Muscle of leg (tissue), 11 donors: ENCODE measurements around the gene GCC2. TPM values are rescaled to one million over a fixed set of nuclear protein-coding genes. Genes with fewer than 3 reads are reported as not detected.
"Not testable (repeated sequence)": the region's sequence is repeated elsewhere in the genome, so short reads cannot be mapped to it uniquely, and the experiment has no call there.

Experiments
- DNase-seq: peaks from one replicate; pipeline ENCODE4 v3.0.0; 2013
- H3K27ac ChIP-seq: one replicate; pipeline ENCODE4 v1.5.1; 2013; ENCODE audit warnings: mild to moderate bottlenecking, low read length, control low read depth
- H3K27me3 ChIP-seq: one replicate; pipeline ENCODE4 v1.6.1; 2013; ENCODE audit warnings: low read length; ENCODE audit not compliant: control insufficient read depth, insufficient read depth
- H3K36me3 ChIP-seq: one replicate; pipeline ENCODE4 v1.6.1; 2013; ENCODE audit warnings: low read length; ENCODE audit not compliant: control insufficient read depth, insufficient read depth
- H3K4me1 ChIP-seq: one replicate; pipeline ENCODE4 v1.6.1; 2013; ENCODE audit warnings: low read length; ENCODE audit not compliant: control insufficient read depth, insufficient read depth
- H3K4me3 ChIP-seq: one replicate; pipeline ENCODE4 v1.5.1; 2013; ENCODE audit warnings: low read length, control low read depth
- H3K9me3 ChIP-seq: replicated peaks from 2 replicates; pipeline ENCODE4 v1.6.1; 2013; ENCODE audit warnings: low read depth, low read length; ENCODE audit not compliant: control insufficient read depth
- WGBS: methylation state at CpG from one replicate; pipeline ENCODE4 v1.1.5; 2013; ENCODE audit warnings: missing lambda C conversion rate; ENCODE audit not compliant: insufficient coverage; 5-methylcytosine and 5-hydroxymethylcytosine counted together
- polyA plus RNA-seq, 8 donors: library from polyadenylated mRNA; unstranded; fragments of 120-200 nt; gene quantifications; one replicate each; pipeline versions ENCODE4 v1.2.1 to v1.2.3, GENCODE V29; 2013; ENCODE audit warnings: inconsistent platforms in 1 of 8, low replicate concordance in 1 of 8; ENCODE audit not compliant: insufficient read length in 8 of 8, insufficient read depth in 1 of 8
- total RNA-seq: library from RNA; stranded (reverse); fragments of 120-200 nt; gene quantifications from one replicate; pipeline ENCODE4 v1.2.4, GENCODE V29; 2013

Gene GCC2
- total and polyA plus RNA-seq, 9 donors: 14.9 to 26.2 (median 18.3) TPM

DNA sequence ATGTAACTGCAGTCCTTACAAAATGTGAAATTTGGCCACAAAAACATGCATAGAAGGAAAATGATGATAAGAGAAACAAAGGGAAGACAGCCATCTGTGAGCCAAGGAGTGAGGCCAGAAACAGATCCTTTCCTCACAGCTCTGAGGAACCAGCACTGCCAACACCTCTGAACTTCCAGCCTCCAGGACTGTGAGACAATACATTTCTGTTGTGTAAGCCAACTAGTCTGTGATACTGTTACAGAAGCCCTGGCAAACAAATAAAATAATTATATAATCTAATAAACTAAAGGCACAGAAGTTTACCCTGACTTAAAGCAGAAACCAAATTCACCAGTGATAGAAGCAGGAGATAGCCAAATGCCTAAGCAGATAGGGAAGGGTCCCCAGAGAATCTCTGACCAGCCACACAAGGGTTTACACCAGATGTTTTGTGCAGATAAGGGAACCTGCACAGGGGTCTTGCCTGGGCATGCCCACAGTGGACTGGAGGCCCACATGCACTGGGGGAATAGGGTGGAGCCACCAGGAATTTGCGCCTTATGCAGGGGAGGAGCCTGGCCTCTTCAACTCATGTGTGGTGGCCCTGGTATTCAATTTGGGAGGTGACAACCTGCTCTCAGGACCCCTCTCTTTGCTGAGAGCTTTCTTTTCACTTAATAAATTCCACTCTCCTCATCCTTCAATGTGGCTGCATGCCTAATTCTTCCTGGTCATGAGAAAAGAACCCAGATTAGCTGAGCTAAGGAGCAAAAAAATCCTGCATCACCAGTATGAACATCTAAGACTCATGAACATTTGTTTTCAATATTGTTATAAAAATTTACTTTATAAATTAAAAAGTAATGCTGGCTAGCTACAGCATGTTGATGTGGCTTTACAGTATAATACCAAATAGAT is 3.8 kb upstream of the GCC2 start:
- Histone ChIP-seq H3K9me3 (no peaks in the 10 kb centered on the region), H3K36me3 (no peaks in the 10 kb centered on the region), H3K4me3 (no peak overlapping the region), H3K27me3 (no peaks in the 10 kb centered on the region), H3K27ac (no peak overlapping the region), H3K4me1 (peaks cover 4% of the 10 kb centered on the region)
- no peak for DNase-seq
- 60% methylated on average over 1 of the region's 1 CpG for WGBS

DNA sequence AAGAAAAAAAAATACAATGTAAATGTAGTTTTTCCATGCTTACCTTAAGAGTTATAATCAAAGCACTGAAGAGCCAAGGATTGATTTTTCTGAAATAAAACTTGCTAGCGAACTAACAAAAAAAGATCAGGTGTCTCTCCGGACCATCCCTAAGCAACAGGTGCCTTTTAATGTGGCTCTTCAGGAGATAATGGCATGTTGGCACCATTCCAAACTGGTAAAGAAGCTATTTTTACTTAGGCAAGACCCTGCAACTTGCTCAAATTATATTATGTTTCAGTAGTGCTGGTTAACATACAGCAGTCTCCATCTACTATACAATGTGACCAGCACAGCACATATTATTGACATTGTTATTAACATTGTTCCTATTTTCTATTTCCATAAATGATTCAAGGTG is 2.3 kb upstream of the GCC2 start:
- no peaks in the 10 kb centered on the region for H3K36me3 ChIP-seq
- DNase-seq: no peak
- WGBS: 100% methylated on average over 1 of the region's 2 CpGs

DNA sequence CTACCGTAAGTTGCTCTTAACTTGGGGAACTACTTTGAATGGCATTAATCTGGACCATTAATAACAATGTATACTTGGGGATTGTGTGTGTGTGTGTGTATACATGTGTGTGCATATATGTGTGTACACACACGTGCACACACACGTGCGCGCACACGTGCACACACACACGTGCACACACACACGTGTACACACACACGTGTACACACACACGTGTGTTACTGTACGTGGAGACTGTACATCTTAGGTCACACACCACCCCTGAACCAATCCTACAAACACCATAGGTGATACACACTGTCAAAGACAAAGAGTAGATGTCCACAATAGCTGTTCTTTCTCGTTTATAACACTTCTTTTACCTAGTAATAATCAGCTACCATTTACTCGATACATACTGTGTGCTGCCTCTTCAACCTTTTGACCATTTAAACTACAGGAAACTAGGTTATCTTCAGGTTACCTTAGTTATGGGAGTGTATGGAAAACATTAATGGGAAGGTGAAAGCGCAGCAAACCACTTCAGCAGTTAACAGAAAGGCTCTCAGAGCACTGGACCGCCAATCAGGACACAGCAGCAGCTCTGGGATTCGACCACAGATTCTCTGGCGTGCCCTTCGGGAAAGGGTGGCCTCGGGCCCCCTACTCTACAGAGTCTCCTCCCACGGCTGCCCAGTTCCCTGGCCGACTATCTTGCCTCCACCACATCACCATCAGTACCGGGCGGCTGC is 894 bp upstream of the GCC2 start:
- WGBS: 43% methylated on average over 20 of the region's 23 CpGs
- no peak for DNase-seq
- peak overlapping the region; percentile 86 for H3K4me3 ChIP-seq

More for the DNA sequence above, 2.3 kb upstream of the GCC2 start:
- H3K4me3 ChIP-seq: no peak overlapping the region
- peaks cover 4% of the 10 kb centered on the region for H3K4me1 ChIP-seq
- H3K27ac ChIP-seq: no peak overlapping the region
- no peaks in the 10 kb centered on the region for H3K9me3 ChIP-seq
- H3K27me3 ChIP-seq: no peaks in the 10 kb centered on the region

DNA sequence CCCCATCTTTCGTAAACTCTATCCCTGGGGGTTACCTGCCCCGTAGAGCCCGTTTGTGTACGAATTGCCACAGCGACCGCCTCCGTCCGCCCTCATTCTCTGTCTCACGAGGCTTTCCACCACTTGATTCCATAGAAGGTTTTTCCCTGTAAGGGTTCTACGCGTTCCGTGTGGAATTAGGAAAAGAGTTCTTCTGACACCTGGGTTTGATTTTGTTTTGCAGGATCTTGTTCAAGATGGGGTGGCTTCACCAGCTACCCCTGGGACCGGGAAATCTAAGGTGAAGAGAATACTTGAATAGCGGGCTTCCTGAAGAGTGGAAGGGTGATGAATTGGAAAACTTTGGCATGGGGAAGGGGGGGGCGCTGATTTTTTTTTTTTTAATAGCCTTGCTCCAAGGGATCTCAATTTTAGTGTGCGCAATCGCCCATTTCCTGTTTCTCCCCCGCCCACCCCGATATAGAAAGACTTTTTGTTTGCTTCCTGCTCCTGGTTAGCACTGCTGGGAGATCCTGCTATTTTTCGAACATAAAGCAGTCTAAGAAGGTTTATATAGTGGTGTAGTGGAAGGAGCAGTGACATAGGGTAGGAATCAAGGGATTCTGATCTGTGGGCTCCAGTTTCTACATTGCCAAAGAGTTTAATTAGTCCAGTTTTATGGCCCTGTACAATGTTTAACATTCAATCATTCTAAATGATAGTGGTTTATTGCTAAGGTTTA is 564 bp downstream of the GCC2 start:
- H3K4me3 ChIP-seq: peak overlapping the region; percentile 86
- DNase-seq: peak; percentile 65
- 0% methylated on average over 12 of the region's 20 CpGs for WGBS
- no peaks in the 10 kb centered on the region for H3K27me3 ChIP-seq
- peaks cover 4% of the 10 kb centered on the region for H3K4me1 ChIP-seq
- H3K36me3 ChIP-seq: peaks cover 4% of the 10 kb centered on the region
- H3K27ac ChIP-seq: peak overlapping the region; percentile 91
- H3K9me3 ChIP-seq: no peaks in the 10 kb centered on the region

More for the DNA sequence above, 894 bp upstream of the GCC2 start:
- H3K4me1 ChIP-seq: peaks cover 4% of the 10 kb centered on the region
- H3K36me3 ChIP-seq: no peaks in the 10 kb centered on the region
- H3K27me3 ChIP-seq: no peaks in the 10 kb centered on the region
- H3K27ac ChIP-seq: peak overlapping the region; percentile 62
- H3K9me3 ChIP-seq: no peaks in the 10 kb centered on the region

GRCh38 chr2:108450863-108451262 is 1.9 kb downstream of the GCC2 start:
- WGBS: 100% methylated on average over 2 of the region's 3 CpGs
- no peaks in the 10 kb centered on the region for H3K9me3 ChIP-seq
- no peak overlapping the region for H3K27ac ChIP-seq
- no peaks in the 10 kb centered on the region for H3K27me3 ChIP-seq
- peaks cover 4% of the 10 kb centered on the region for H3K4me1 ChIP-seq
- DNase-seq: no peak
- H3K4me3 ChIP-seq: no peak overlapping the region
- H3K36me3 ChIP-seq: peaks cover 8% of the 10 kb centered on the region

- 97% methylated on average over 3 of the region's 4 CpGs for WGBS
- no peak overlapping the region for H3K27ac ChIP-seq
- H3K4me3 ChIP-seq: no peak overlapping the region
- no peak for DNase-seq
- peaks cover 2% of the 10 kb centered on the region for H3K27me3 ChIP-seq
- H3K4me1 ChIP-seq: peaks cover 4% of the 10 kb centered on the region
- peaks cover 14% of the 10 kb centered on the region for H3K36me3 ChIP-seq
- no peaks in the 10 kb centered on the region for H3K9me3 ChIP-seq
Observed at GRCh38 chr2:108451976-108452375, 3.0 kb downstream of the GCC2 start.

GRCh38 chr2:108453530-108453929 is 4.5 kb downstream of the GCC2 start:
- DNase-seq, H3K9me3 ChIP-seq, H3K27me3 ChIP-seq, H3K4me3 ChIP-seq, H3K27ac ChIP-seq, H3K4me1 ChIP-seq: not testable (repeated sequence)
- 100% methylated on average over 1 of the region's 4 CpGs for WGBS
- peaks cover 14% of the 10 kb centered on the region for H3K36me3 ChIP-seq

GRCh38 chr2:108454440-108454839 is 5.4 kb downstream of the GCC2 start:
- Histone ChIP-seq H3K9me3 (peaks cover 4% of the 10 kb centered on the region), H3K4me3 (no peak overlapping the region), H3K27ac (no peak overlapping the region), H3K27me3 (peaks cover 2% of the 10 kb centered on the region), H3K36me3 (peaks cover 14% of the 10 kb centered on the region), H3K4me1 (no peaks in the 10 kb centered on the region)
- no peak for DNase-seq
- WGBS: no CpG with 5 or more reads among the region's 2 CpGs

- H3K4me1 ChIP-seq: no peaks in the 10 kb centered on the region
- no CpG with 5 or more reads among the region's 1 CpG for whole genome bisulfite sequencing
- H3K27ac ChIP-seq: no peak overlapping the region
- peaks cover 14% of the 10 kb centered on the region for H3K36me3 ChIP-seq
- no peak for DNase-seq
- peaks cover 4% of the 10 kb centered on the region for H3K9me3 ChIP-seq
- peaks cover 2% of the 10 kb centered on the region for H3K27me3 ChIP-seq
- no peak overlapping the region for H3K4me3 ChIP-seq
Observed at GRCh38 chr2:108455571-108455970, 6.6 kb downstream of the GCC2 start.

DNA sequence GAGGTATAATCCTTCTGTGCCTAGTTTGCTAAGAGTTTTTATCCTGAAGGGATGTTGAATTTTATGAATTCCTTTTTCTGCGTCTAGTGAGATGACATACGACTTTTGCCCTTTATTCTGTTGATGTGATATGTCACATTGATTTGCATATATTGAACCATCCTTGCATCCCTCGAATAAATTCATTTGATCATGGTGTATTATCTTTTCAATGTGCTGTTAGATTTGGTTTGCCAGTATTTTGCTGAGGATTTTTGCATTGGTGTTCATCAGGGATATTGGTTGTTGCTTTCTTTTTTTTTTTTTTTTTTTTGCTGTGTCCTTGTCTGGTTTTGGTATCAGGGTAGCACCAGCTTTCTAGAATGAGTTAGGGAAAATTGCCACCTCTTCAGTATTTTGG is 9.1 kb downstream of the GCC2 start:
- Histone ChIP-seq H3K27ac (no peak overlapping the region), H3K36me3 (peaks cover 23% of the 10 kb centered on the region), H3K27me3 (peaks cover 2% of the 10 kb centered on the region), H3K4me1 (no peaks in the 10 kb centered on the region), H3K9me3 (peaks cover 7% of the 10 kb centered on the region), H3K4me3 (no peak overlapping the region)
- WGBS: no CpG with 5 or more reads among the region's 3 CpGs
- no peak for DNase-seq
